PC-3 (cell line): ENCODE data around the gene CAPN12. TPM values are rescaled to one million over a fixed set of nuclear protein-coding genes. Genes with fewer than 3 reads are reported as not detected.

Source experiments
- ATAC-seq: fragments of 200-7000 bp; cut with Tn5 transposase; 2 replicates; pipeline ENCODE4 v1.9.1; 2020; ENCODE audit warnings: mild to moderate bottlenecking, moderate library complexity
- BruUV-seq: library from RNA; stranded (reverse); fragments of 400-500 nt; replicated peaks from 2 replicates; lab custom pipeline; 2021; lab: Mats Ljungman, UMichigan
- CTCF ChIA-PET: fragments of 300-600 bp; sonication (Branson Sonifier 250); formaldehyde crosslinking; loops from one replicate; lab custom pipeline; 2022; ENCODE audit warnings: antibody characterized with exemption; lab: Charles Lee
- POLR2A ChIA-PET: fragments of 300-600 bp; sonication (Branson Sonifier 250); formaldehyde crosslinking; loops from one replicate; lab custom pipeline; 2022; ENCODE audit warnings: antibody characterized with exemption; ENCODE audit not compliant: unreplicated experiment; lab: Charles Lee
- DNase-seq: peaks from one replicate; pipeline ENCODE4 v3.0.0-alpha.2; 2015
- H2AFZ ChIP-seq: fragments of 300-600 bp; sonication (generic); 2 replicates; pipeline ENCODE4 v1.6.0; 2016; ENCODE audit warnings: antibody characterized with exemption, low read length
- H3F3A ChIP-seq: fragments of 300-600 bp; sonication (generic); one replicate; pipeline ENCODE4 v1.6.0; 2017; ENCODE audit warnings: antibody characterized with exemption, low read length, control low read depth, mild to moderate bottlenecking; ENCODE audit not compliant: unreplicated experiment
- H3K27ac ChIP-seq: fragments of 300-600 bp; sonication (generic); 2 replicates; pipeline ENCODE4 v1.5.1; 2016; ENCODE audit warnings: mild to moderate bottlenecking, low read length
- H3K27me3 ChIP-seq: fragments of 300-600 bp; sonication (generic); 2 replicates; pipeline ENCODE4 v1.6.1; 2016; ENCODE audit warnings: low read length, mixed read lengths
- H3K36me3 ChIP-seq: fragments of 300-600 bp; sonication (generic); 2 replicates; pipeline ENCODE4 v1.6.1; 2016; ENCODE audit warnings: low read depth, mixed run types, low read length, mixed read lengths
- H3K4me1 ChIP-seq: fragments of 300-600 bp; sonication (generic); 2 replicates; pipeline ENCODE4 v1.5.1; 2016; ENCODE audit warnings: low read length; ENCODE audit not compliant: insufficient read depth
- H3K4me2 ChIP-seq: fragments of 300-600 bp; sonication (generic); 2 replicates; pipeline ENCODE4 v1.6.0; 2016; ENCODE audit warnings: low read length
- H3K4me3 ChIP-seq: fragments of 300-600 bp; sonication (generic); 2 replicates; pipeline ENCODE4 v1.5.1; 2016; ENCODE audit warnings: mild to moderate bottlenecking, low read length, mixed read lengths
- H3K79me2 ChIP-seq: fragments of 300-600 bp; sonication (generic); 2 replicates; pipeline ENCODE4 v1.6.1; 2017; ENCODE audit warnings: low read length, mixed read lengths
- H3K9ac ChIP-seq: fragments of 300-600 bp; sonication (generic); 2 replicates; pipeline ENCODE4 v1.6.0; 2016; ENCODE audit warnings: mild to moderate bottlenecking, low read length
- H3K9me2 ChIP-seq: fragments of 300-600 bp; sonication (generic); replicated peaks from 2 replicates; pipeline ENCODE4 v1.6.1; 2016; ENCODE audit warnings: mixed run types, low read length, mixed read lengths
- H3K9me3 ChIP-seq: fragments of 300-600 bp; sonication (generic); 2 replicates; pipeline ENCODE4 v1.6.1; 2016; ENCODE audit warnings: low read length, mixed read lengths
- H4K20me1 ChIP-seq: fragments of 300-600 bp; sonication (generic); 2 replicates; pipeline ENCODE4 v1.6.1; 2016; ENCODE audit warnings: low read length, mixed read lengths
- EZH2 ChIP-seq: fragments of 300-600 bp; sonication (generic); IDR thresholded peaks from one replicate; pipeline ENCODE4 v1.6.1; 2017; ENCODE audit warnings: antibody characterized with exemption, mild to moderate bottlenecking, low read length; ENCODE audit not compliant: unreplicated experiment
- EZH2phosphoT487 ChIP-seq: fragments of 300-600 bp; sonication (generic); IDR thresholded peaks from 2 replicates; pipeline ENCODE4 v1.6.1; 2018; ENCODE audit warnings: mild to moderate bottlenecking, antibody characterized with exemption, low read length, borderline replicate concordance
- intact Hi-C: fragments of 100-400 bp; cut with micrococcal nuclease; formaldehyde crosslinking; loops from 2 replicates; pipeline ENCODE4 v1.9.0; 2023
- total RNA-seq: library from RNA; depleted of rRNA; stranded (reverse); fragments of >200 nt; gene quantifications from 2 replicates; pipeline ENCODE4 v1.2.3, GENCODE V29; 2014
- TF ChIP-seq, protein P1 (sequence below): fragments of 300-600 bp; sonication (generic); conservative IDR thresholded peaks from 2 replicates; pipeline ENCODE4 v1.5.1; 2017; ENCODE audit warnings: antibody characterized with exemption, low read depth, mild to moderate bottlenecking, low read length

The CAPN12 gene
- total RNA-seq, 1 experiment from 2014 or later = 3.8 TPM

DNA sequence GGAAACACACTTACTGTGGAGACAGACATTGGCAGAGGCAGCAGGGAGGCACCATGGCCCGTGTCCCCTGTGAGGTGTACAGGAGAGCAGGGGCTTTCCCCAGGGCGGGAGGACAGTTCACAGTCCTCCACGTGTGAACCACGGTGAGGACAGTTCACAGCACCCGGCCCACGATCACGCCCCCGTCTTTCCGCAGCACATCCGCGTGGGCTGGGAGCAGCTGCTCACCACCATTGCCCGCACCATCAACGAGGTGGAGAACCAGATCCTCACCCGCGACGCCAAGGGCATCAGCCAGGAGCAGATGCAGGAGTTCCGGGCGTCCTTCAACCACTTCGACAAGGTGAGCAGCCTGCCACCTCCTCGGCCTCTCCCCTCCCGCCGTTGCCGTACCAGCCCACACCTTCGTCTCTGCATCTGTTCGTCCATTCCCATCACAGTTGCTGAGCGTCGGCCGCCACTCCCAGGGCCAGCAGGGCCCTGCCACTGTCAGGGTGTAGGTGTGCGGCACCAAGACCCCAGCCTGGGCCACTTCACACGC, 17.4 kb downstream of the CAPN12 start:
- H3K4me3 ChIP-seq = no peak overlapping the region
- DNase-seq (no peak), ATAC-seq (no peak)
- H3K9me2 ChIP-seq = no peaks in the 10 kb centered on the region
- intact Hi-C loops = no loop called here
- BruUV-seq = no TSS peak
- ChIA-PET POLR2A (interaction anchor here (0.6 kb wide), 1 partner anchor 39 kb away, joined by 3 read pairs; no protein-coding TSS in a partner anchor), CTCF (no interaction called here)
- TF ChIP-seq, protein P1, sequence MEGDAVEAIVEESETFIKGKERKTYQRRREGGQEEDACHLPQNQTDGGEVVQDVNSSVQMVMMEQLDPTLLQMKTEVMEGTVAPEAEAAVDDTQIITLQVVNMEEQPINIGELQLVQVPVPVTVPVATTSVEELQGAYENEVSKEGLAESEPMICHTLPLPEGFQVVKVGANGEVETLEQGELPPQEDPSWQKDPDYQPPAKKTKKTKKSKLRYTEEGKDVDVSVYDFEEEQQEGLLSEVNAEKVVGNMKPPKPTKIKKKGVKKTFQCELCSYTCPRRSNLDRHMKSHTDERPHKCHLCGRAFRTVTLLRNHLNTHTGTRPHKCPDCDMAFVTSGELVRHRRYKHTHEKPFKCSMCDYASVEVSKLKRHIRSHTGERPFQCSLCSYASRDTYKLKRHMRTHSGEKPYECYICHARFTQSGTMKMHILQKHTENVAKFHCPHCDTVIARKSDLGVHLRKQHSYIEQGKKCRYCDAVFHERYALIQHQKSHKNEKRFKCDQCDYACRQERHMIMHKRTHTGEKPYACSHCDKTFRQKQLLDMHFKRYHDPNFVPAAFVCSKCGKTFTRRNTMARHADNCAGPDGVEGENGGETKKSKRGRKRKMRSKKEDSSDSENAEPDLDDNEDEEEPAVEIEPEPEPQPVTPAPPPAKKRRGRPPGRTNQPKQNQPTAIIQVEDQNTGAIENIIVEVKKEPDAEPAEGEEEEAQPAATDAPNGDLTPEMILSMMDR = no peak
- no peak overlapping the region for H3K27ac ChIP-seq
- H3K9me3 ChIP-seq = no peaks in the 10 kb centered on the region
- no peaks in the 10 kb centered on the region for H3K27me3 ChIP-seq
- H3K36me3 ChIP-seq = peaks cover 51% of the 10 kb centered on the region
- no peaks in the 10 kb centered on the region for H4K20me1 ChIP-seq
- H3K79me2 ChIP-seq = no peaks in the 10 kb centered on the region
- no peak overlapping the region for H3K9ac ChIP-seq
- H3K4me2 ChIP-seq = no peak overlapping the region
- H2AFZ ChIP-seq = no peak overlapping the region
- H3K4me1 ChIP-seq = no peaks in the 10 kb centered on the region
- no peaks in the 10 kb centered on the region for H3F3A ChIP-seq

DNA sequence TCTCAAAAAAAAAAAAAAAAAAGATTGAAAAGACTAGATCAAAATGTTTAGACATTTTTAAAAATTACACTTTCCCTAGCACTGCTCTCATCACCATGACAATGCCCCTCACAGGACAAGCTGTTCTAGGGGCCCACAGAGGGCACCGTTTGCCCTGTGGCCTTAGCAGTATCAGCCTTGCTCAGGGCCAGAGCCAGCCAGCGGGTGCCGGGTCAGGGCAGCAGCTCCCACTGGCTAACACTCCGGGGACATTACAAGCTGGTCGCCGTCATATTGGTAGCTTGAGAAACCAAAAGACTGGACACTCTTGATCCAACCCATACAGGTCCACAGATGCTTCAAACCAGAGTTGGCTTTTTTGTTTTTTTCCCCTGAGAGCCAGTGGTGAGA, 18.0 kb downstream of the CAPN12 start:
- Histone ChIP-seq H3K4me3 (no peak overlapping the region), H3K79me2 (no peaks in the 10 kb centered on the region), H3K9ac (no peak overlapping the region), H4K20me1 (no peaks in the 10 kb centered on the region), H3K36me3 (peaks cover 50% of the 10 kb centered on the region), H3K27me3 (no peaks in the 10 kb centered on the region), H3K9me3 (no peaks in the 10 kb centered on the region), H3K4me2 (no peak overlapping the region), H3K9me2 (no peaks in the 10 kb centered on the region), H2AFZ (no peak overlapping the region), H3K4me1 (no peaks in the 10 kb centered on the region), H3F3A (no peaks in the 10 kb centered on the region), H3K27ac (no peak overlapping the region)
- no peak for ATAC-seq
- BruUV-seq = no TSS peak
- TF ChIP-seq EZH2 (no peak), EZH2phosphoT487 (no peak)
- TF ChIP-seq, protein P1 = no peak
- intact Hi-C loops = no loop called here
- ChIA-PET POLR2A (interaction anchor here (0.6 kb wide), 2 partner anchors 39 to 501 kb away, joined by 3 read pairs; no protein-coding TSS in a partner anchor), CTCF (no interaction called here)
- DNase-seq = no peak

DNA sequence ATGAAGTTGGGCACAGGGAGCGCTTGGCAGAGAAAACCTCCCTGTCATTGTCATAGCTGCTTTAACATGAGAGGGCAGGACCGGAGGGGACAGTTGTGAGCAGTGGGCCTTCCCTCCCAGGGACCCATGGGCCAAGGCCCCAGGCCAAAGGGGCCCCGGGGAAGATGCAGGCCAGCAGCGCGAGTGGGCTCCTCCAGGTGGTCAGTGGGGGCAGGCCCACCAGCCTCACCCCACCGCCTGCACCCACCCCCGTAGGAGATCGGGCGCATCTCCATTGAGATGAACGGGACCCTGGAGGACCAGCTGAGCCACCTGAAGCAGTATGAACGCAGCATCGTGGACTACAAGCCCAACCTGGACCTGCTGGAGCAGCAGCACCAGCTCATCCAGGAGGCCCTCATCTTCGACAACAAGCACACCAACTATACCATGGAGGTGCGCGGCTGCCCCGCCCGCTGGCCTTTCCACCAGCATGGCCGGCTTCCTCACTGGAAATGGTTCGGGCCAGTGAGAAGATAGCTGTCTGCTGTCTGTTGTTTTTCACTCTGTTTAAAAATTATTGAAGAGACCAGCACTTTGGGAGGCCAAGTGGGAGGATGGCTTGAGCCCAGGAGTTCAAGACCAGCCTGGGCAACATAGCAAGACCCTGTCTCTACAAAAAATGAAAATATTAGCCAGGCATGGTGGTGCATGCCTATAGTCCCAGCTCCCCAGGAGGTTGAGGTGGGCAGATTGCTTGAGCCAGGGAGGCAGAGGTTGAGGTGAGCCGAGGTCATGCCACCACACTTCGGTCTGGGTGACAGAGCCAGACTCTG, 18.6 kb downstream of the CAPN12 start:
- Histone ChIP-seq H3K27me3 (no peaks in the 10 kb centered on the region), H3K9me3 (no peaks in the 10 kb centered on the region), H3K27ac (no peak overlapping the region), H3K36me3 (peaks cover 52% of the 10 kb centered on the region), H3K9me2 (no peaks in the 10 kb centered on the region), H2AFZ (no peak overlapping the region), H3K9ac (no peak overlapping the region), H3K4me2 (no peak overlapping the region), H3K4me1 (no peaks in the 10 kb centered on the region), H3K79me2 (no peaks in the 10 kb centered on the region), H3K4me3 (no peak overlapping the region), H3F3A (no peaks in the 10 kb centered on the region), H4K20me1 (no peaks in the 10 kb centered on the region)
- ChIA-PET CTCF (no interaction called here), POLR2A (interaction anchor here (0.6 kb wide), 1 partner anchor 500 kb away, joined by 3 read pairs; no protein-coding TSS in a partner anchor)
- DNase-seq (no peak), ATAC-seq (no peak)
- TF ChIP-seq, protein P1 = no peak
- TF ChIP-seq EZH2 = no peak
- no peak for TF ChIP-seq EZH2phosphoT487
- intact Hi-C loops = no loop called here
- no TSS peak for BruUV-seq
